GM12891 (cell line): ENCODE data around the gene TMEM19.

Experiments used
- POLR2A ChIP-seq: IDR thresholded peaks from 2 replicates; pipeline ENCODE4 v1.6.1; 2011; ENCODE audit warnings: low read depth, low read length, control low read depth
- POLR2AphosphoS5 ChIP-seq: IDR thresholded peaks from 2 replicates; pipeline ENCODE4 v1.6.1; 2011; ENCODE audit warnings: low read depth, low read length, control low read depth
- SPI1 ChIP-seq: IDR thresholded peaks from 2 replicates; pipeline ENCODE4 v1.6.1; 2011; ENCODE audit warnings: low read depth, low read length, control low read depth
- TAF1 ChIP-seq: IDR thresholded peaks from 2 replicates; pipeline ENCODE4 v1.6.1; 2011; ENCODE audit warnings: low read depth, low read length, control low read depth

DNA sequence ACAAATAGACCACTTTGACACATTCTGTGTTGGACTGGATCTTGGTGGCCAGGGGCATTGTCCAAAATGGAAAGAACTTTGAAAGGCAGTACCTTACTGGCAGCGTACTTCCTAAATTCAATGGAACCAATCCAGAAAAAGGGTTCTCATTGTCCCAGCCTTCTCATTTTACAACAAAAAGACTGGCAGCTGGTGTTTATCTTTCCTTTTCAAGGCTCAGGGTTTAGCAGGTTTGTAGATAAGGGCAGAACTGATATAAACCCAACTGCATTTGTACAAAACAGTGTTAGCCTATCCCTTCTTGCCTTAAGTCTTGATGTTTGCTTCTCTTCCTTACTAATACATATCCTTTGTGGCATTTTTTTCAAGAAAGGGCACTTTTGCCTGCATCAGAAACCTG is 14.1 kb upstream of the TMEM19 start:
- TF ChIP-seq POLR2A (no peak), TAF1 (no peak), POLR2AphosphoS5 (no peak), SPI1 (no peak)
